ENCODE data around the gene PRR16.

DNA sequence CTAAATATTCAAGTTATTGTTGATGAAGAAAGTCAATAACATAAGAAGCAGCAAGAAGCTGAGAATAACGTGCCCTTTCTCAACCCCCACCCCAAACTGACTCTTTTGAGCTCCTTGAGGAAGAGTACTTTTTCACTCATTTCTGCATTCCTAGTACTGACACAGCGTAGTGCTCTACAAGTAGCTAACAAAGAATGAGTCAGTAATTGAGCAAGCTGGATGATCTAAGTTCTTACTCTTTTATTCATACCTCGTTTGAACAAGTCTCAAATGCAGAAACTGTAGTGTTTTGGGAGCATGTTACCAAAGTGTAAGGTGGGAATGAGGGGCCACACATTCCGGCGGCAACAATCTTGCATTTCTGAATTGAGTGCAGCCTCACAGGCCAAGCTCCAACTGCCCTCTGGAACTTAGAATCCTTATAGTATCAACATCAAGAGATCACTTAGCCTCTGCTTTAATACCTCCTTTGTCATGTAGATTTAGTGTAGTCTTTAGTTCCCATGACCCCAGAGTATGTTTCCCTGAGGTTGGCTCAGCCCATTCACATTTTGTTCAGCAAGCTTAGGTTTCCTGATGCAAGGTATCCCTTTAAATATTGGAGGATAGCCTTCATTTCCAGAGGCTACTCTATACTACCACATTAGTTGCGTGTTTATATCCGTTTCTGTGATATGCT is 152.0 kb downstream of the PRR16 start:
- TF ChIP-seq, protein P1, sequence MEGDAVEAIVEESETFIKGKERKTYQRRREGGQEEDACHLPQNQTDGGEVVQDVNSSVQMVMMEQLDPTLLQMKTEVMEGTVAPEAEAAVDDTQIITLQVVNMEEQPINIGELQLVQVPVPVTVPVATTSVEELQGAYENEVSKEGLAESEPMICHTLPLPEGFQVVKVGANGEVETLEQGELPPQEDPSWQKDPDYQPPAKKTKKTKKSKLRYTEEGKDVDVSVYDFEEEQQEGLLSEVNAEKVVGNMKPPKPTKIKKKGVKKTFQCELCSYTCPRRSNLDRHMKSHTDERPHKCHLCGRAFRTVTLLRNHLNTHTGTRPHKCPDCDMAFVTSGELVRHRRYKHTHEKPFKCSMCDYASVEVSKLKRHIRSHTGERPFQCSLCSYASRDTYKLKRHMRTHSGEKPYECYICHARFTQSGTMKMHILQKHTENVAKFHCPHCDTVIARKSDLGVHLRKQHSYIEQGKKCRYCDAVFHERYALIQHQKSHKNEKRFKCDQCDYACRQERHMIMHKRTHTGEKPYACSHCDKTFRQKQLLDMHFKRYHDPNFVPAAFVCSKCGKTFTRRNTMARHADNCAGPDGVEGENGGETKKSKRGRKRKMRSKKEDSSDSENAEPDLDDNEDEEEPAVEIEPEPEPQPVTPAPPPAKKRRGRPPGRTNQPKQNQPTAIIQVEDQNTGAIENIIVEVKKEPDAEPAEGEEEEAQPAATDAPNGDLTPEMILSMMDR (IDR thresholded peaks at IDR 0.05): no peak
- TF ChIP-seq POLR2AphosphoS5 (IDR thresholded peaks at IDR 0.05): no peak
- TF ChIP-seq EP300 (IDR thresholded peaks at IDR 0.05): no peak
- TF ChIP-seq POLR2A (IDR thresholded peaks at IDR 0.05): no peak

Data from sigmoid colon (tissue), 4 donors.